HG02852 (cell line): Measurements from ENCODE around the gene NTSR1.

Source experiments
- ATAC-seq: cut with Tn5 transposase; IDR thresholded peaks from one replicate; pipeline ENCODE4 v1.9.1; 2021; ENCODE audit warnings: mild to moderate bottlenecking, moderate library complexity; ENCODE audit not compliant: unreplicated experiment

Gene NTSR1

GRCh38 chr20:62811720-62812119, 103.1 kb downstream of the NTSR1 start:
- ATAC-seq: no peak
